GM18511 (cell line): ENCODE data around the gene MNDA.
A peak's percentile ranks its signal among the peaks of the same experiment; 100 is the strongest.

Experiments
- ATAC-seq: cut with Tn5 transposase; IDR thresholded peaks from one replicate; pipeline ENCODE4 v1.9.1; 2021; ENCODE audit warnings: mild to moderate bottlenecking, moderate library complexity; ENCODE audit not compliant: unreplicated experiment

The MNDA gene

GRCh38 chr1:158830904-158831507, at the start of gene MNDA:
Gene MNDA (plus strand): TSS chr1:158831351. CDS start chr1:158842154, 10,803 bp downstream.
- peak; percentile 92 for ATAC-seq

GRCh38 chr1:158793604-158794003, 37.5 kb upstream of the MNDA start:
- no peak for ATAC-seq

DNA sequence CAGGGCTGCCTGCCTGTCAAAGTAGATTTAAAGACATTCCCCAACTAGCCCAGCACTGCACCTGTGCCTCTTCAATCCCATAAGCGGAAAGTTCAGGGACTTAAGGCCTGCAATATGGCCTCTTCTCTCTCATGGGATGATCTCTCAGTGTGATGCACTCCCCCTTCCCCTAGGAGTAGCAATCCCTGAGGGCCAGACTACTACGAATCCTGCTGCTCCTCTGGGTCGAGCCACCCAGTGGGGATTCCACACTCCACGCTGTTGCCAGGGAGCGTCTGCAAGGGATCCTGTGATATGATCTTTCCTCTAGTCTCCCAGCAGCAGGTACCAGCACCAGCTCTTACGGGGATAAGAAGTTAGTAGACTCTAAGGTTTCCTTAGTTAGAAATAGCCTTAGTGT, 36.9 kb upstream of the MNDA start:
- no peak for ATAC-seq

GRCh38 chr1:158798531-158798930, 32.6 kb upstream of the MNDA start:
- no peak for ATAC-seq

- ATAC-seq = no peak
Observed at GRCh38 chr1:158799689-158800088, 31.5 kb upstream of the MNDA start.

DNA sequence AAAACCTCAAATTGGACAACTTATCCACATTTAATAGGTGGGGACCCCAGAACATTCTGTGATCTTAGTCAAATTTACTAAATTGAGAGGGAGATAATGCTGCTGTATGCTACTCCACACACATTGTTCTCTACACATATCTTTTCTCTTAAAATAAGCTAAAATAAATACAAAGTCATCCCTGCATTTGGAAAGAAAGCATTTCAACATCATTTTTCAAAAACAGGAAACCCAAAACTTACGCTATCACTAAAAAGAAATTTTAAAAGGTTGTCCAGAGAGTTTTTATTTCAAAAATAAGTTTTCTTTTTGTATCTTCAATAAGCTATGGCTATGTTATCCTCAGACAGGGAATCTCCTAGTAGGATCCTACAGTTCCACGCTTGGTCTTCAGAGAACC, 30.6 kb upstream of the MNDA start:
- no peak for ATAC-seq

- ATAC-seq = no peak
Observed at GRCh38 chr1:158801396-158801795, 29.8 kb upstream of the MNDA start.

GRCh38 chr1:158803678-158804077, 27.5 kb upstream of the MNDA start:
- no peak for ATAC-seq

DNA sequence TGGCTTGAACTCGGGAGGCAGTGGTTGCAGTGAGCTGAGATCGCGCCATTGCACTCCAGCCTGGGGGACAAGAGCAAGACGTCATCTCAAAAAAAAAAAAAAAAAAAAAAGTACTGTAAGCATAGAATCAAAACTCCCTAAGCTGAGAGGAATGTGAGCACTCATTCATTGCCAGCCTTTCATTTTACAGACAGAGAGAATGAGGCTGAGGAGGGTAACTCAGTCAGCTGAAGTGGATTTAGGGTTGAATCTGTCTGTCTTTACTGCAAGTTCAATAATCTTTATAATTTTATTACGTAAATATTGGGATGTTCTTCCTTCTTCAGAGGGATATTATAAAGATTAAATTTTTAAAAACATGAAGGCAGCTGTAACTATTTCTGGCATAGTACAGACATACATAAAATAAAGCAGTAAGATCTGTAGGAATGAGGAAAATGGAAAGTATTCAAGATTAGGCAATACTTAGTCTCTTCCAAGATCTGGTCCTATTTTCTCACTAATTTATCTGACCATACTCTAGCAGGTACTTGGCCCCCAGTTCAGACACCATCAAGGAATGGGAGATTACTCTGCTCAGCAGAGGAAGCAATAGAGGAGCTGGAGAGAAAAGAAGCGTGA, 24.1 kb upstream of the MNDA start:
- no peak for ATAC-seq

DNA sequence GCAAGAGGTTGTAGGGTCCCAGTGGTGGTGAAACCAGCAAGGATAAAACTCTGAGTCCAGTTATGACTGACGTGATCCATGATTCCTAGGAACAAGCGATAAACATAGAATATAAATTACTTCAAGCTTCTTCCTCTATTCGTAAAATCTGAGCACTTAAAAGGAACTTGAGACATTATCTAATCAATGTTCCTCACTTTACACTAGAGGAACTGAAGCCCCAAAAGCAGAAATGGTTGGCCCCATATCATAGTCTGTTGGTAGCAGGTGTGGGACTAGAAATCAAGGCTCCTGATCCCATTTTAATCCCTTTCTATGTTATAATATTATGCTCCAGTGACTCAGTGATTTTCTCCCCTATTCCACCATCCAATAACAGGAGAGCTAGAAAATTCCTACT, 21.9 kb upstream of the MNDA start:
- no peak for ATAC-seq

DNA sequence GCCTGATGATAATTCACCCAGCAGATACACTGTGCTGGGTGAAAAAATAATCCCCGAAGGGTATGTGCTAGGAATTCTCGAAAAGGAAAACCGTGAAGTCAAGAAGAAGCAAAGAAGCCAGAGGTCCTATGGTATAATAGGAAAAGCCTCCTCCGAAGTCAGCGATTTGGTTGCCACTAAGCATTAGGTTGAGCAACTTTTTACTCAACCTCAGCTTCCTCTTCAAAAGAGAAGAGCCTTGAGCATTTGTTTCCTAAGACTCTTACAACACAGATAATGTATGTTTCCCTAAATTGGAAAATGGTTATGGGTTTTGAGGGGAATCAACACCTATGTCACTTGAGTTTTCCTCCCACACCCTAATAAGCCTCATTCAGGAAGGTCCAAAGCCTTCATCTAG, 21.3 kb upstream of the MNDA start:
- ATAC-seq = no peak

DNA sequence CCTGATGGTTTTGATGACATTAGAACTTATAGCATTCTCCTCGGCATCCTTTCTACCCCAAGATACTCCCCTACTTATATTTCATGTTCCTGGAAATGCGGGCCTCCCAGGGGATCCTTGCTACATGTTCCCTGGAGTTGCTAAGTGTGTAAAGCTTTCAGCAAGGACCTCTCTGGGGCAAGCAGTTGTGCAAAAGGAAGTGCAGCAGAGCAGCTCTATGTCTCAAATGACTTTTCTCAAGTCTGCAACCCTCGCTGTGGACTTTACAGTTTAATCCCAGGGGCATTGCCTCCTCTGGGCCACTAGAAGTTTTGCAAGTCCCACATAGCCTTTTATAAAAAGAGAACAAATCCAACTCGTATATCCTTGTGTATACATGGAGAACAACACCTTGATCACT, 20.8 kb upstream of the MNDA start:
- ATAC-seq = no peak

DNA sequence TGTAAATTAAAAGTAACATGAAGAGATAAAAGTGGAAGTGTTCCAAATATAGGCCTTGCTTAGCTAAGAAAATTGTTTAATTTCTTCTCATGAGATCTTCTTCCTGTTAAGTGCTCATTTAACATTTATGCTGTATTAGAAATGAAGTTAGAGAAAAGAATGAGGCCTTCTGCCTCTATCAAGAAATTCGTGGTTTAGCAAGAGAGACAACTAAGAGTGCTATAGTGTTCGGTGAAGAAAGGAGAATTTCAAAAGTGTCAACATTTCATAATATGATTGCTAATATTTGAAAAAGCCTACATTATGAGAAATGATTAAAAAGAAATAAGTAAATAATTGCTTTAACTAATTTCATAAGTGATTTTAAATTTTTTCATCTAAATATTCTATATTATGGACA, 18.8 kb upstream of the MNDA start:
- ATAC-seq = no peak

DNA sequence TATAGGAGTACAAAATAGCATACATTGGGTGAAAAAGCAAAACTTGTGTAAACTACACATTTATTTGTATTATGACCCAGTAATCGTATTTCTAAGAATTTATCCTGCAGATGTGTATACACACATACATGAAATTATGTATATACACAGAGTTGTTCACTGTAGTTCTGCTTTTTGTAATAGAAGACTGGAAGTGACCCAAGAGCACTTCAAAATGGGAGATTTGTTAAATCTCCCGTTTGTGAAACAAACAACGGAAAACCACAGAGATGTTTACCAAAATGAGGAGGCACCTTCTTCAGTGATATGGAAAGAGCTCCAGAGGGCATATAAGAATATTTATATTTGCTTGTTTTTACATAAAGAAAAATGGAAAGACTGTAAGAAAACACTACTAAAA, 18.0 kb upstream of the MNDA start:
- ATAC-seq = no peak

- ATAC-seq = no peak
Observed at GRCh38 chr1:158814970-158815369, 16.2 kb upstream of the MNDA start.

GRCh38 chr1:158818560-158818959, 12.6 kb upstream of the MNDA start:
- no peak for ATAC-seq

DNA sequence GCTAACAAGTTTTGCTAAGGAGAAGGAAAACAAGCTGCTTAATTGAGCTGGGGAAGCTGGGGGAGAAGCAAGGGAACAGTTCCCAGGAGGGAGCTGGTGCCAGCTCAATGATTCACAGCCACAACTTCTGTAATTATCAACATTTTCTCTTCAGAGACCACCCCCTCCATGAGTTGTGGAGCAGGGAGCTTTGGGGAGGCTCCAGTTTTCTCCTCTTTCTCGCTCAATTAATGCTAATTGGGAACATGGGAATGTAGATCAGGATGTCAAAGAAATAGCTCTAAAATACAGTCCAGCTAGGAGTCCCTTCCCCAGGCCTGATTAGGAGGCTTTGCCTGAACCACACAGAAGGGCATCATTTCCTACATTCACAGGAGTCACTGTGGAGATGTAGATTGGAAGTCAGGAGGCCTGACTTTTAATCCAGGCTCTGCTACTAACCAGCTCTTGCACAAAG, 12.1 kb upstream of the MNDA start:
- peak; percentile 25 for ATAC-seq

DNA sequence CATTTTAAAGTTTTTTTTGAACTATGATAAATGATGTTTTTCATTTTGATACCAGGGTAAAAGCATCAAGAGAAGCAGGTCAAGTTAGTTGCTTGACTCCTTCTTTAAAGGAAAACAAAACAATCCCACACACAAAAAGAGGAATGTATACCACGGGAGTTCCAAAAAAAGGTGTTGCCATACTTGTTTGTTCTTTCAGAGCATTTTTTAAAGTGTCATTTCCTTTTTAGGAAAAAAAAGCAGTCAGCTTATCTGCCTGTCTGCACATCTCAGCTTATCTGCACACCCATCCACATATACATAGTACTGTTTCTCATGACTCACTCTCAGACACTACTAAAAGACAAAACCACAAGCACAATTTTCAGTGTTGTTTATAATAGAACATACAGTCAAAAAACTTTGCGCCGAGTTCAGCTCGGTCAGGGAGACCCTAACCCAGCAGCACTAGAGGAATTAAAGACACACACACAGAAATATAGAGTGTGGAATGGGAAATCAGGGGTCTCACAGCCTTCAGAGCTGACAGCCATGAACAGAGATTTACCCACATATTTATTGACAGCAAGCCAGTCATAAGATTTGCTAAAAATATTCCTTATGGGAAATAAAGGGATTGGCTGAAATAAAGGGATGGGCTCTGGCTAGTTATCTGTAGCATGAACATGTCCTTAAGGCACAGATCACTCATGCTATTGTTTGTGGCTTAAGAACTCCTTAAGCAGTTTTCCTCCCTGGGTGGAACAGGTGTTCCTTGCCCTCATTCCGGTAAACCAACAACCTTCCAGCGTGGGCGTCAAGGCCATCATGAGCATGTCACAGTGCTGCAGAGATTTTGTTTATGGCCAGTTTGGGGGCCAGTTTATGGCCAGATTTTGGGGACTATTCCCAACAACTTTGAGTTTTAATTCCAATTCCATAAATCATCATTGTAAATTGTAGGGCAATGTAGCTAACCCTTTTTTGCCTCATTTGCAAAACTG, 11.4 kb upstream of the MNDA start:
- ATAC-seq = peak; percentile 93

DNA sequence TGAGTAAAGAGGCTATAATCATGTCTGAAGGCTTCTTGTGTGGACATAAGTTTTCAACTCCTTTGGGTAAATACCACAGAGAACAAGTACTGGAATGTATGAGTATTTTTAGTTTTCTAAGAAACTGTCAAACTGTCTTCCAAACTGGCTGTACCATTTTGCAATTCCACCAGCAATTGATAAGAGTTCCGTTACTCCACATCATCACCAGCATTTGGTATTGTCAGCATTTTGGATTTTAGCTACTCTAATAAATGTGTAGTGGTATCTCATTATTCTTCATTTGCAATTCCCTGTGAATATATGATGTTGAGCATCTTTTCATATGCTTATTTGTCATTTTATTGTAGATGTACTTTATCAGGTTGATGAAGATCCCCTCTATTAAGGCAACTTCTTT, 9.4 kb upstream of the MNDA start:
- ATAC-seq = no peak

DNA sequence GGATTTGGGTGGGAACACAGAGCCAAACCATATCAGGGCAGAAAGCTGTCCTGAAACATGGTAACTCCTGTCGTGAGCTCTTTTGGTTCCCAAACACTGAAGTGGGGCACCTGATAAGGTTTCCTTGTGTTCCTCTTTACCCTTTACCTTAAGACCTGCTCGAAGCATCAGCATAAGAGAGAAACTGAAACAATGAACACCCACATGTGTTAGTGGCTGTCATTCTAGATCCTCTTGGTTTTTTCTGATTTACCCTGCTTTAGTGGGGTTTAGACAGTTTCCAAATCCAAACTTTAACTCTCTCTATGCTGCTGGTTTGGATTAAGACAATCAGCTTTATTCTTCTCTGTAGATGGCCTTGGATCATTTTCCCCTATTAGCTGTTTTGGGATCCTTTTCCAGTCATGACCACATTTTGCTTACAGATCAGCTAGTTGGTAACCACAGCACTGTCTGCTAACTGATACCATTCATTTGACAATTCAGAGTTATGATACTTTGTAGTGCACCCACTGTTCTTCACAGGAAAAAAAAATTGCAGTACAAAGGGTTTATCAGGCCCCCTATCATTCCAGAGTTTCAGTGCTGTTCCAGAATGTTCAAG, 975 bp upstream of the MNDA start:
- ATAC-seq = peak; percentile 67

- no peak for ATAC-seq
Observed at GRCh38 chr1:158833264-158833663, 2.1 kb downstream of the MNDA start.
